DMS114 treated with DMSO at 0.1 percent for 48 hours (cell line): ENCODE data around the gene CPN1.

Experiments used
- DNase-seq: peaks from one replicate; lab custom pipeline; 2025; ENCODE audit not compliant: unreplicated experiment; lab: John Stamatoyannopoulos, UW

Gene CPN1

GRCh38 chr10:99999319-100000108 lies 82.2 kb downstream of the CPN1 start:
- DNase-seq: no peak

GRCh38 chr10:99998889-99999288 lies 82.8 kb downstream of the CPN1 start:
- no peak for DNase-seq

GRCh38 chr10:99996671-99997648 lies 84.7 kb downstream of the CPN1 start:
- no peak for DNase-seq

GRCh38 chr10:99995713-99996112 lies 86.0 kb downstream of the CPN1 start:
- DNase-seq: no peak

GRCh38 chr10:99995269-99995668 lies 86.4 kb downstream of the CPN1 start:
- DNase-seq: no peak

- no peak for DNase-seq
Observed at GRCh38 chr10:99994801-99995200, 86.9 kb downstream of the CPN1 start.

GRCh38 chr10:99993701-99994689 lies 87.7 kb downstream of the CPN1 start:
- DNase-seq: no peak
